ENCODE measurements around the gene HES2.
"Not testable (repeated sequence)": the region's sequence is repeated elsewhere in the genome, so short reads cannot be mapped to it uniquely, and the experiment has no call there.

The HES2 gene

DNA sequence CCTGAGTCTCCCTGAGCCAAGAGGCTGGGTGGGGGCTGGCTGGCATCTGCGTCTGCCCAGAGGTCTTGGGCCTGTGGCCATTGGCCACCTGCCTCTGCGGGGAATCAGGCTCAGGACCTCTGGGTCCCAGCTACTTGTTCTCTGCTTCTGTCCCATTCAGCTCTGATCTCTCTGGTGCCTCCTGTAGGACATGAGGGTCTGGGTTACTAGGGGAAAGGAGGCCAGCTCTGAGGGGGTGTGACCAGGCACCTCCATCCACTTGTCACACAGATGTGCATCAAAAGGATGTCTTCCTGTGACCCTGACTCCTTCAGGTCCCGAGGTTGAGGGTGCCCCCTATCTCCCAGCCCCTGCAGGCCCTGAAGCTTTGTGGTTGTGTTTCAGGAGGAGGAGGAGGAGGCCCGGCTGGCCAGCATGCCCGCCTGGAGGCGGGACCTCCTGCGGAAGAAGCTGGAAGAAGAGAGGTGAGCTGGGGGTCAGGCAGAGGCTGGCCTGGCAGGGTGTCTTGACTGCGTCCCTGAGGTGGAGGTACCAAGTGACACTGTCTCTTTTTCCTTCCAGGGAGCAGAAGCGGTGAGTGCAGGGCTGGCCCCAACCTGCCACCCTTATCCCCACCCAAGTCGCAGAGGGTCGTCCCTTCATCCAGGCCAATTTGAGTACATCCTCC, 37.2 kb upstream of the HES2 start:
- H3K18ac ChIP-seq (ENCODE audit: low read depth in 1 of 2, low read length in 2 of 2): no peak overlapping the region
- no peak overlapping the region for H2BK15ac ChIP-seq (ENCODE audit: low read depth, poor library complexity, severe bottlenecking)
- no peak overlapping the region for H3K14ac ChIP-seq (ENCODE audit: low read length in 2 of 2)
- no peak overlapping the region for H3K9ac ChIP-seq (ENCODE audit: low read length)
- H4K91ac ChIP-seq (ENCODE audit: low read length): no peak overlapping the region
- H2AK5ac ChIP-seq (ENCODE audit: low read length, severe bottlenecking): no peak overlapping the region
- DNase-seq: no peak
- no peak overlapping the region for H3K4me2 ChIP-seq (ENCODE audit: low read length, poor library complexity, severe bottlenecking)
- H2BK12ac ChIP-seq (ENCODE audit: low read length in 2 of 2): no peak overlapping the region
- H3K23ac ChIP-seq (ENCODE audit: low read length in 2 of 2): no peak overlapping the region
- WGBS: 85% methylated on average over 8 of the region's 11 CpGs
- no peaks in the 10 kb centered on the region for H3K79me1 ChIP-seq (replicated peaks; ENCODE audit: low read length, poor library complexity, severe bottlenecking)
- H3K4me1 ChIP-seq (ENCODE audit: control insufficient read depth, insufficient read depth, low read depth, low read length): peaks cover 5% of the 10 kb centered on the region
- H3K4ac ChIP-seq (ENCODE audit: low read depth in 1 of 2, low read length in 2 of 2): no peak overlapping the region
- H3K9me3 ChIP-seq (ENCODE audit: control insufficient read depth, low read length): no peaks in the 10 kb centered on the region
- H3K36me3 ChIP-seq (ENCODE audit: control insufficient read depth in 1 of 2, insufficient read depth in 2 of 2, low read depth in 1 of 2, low read length in 2 of 2): peaks cover 3 to 17% of the 10 kb centered on the region in 2 experiments
- no peak overlapping the region for H3K27ac ChIP-seq (ENCODE audit: low read length, poor library complexity, severe bottlenecking)
- H3K4me3 ChIP-seq (ENCODE audit: insufficient read depth in 1 of 2, low read depth in 1 of 2, low read length in 2 of 2): no peak overlapping the region
- H2BK120ac ChIP-seq (ENCODE audit: low read depth, low read length): no peak overlapping the region
- peaks cover 0 to 68% of the 10 kb centered on the region in 2 experiments for H3K27me3 ChIP-seq (ENCODE audit: control insufficient read depth in 1 of 2, insufficient read depth in 1 of 2, low read length in 2 of 2)
- no peak overlapping the region for H2BK5ac ChIP-seq (ENCODE audit: low read depth, low read length, poor library complexity, severe bottlenecking)
- H2AFZ ChIP-seq (ENCODE audit: low read depth, low read length): no peak overlapping the region
- no peak overlapping the region for H4K8ac ChIP-seq (ENCODE audit: low read length)

DNA sequence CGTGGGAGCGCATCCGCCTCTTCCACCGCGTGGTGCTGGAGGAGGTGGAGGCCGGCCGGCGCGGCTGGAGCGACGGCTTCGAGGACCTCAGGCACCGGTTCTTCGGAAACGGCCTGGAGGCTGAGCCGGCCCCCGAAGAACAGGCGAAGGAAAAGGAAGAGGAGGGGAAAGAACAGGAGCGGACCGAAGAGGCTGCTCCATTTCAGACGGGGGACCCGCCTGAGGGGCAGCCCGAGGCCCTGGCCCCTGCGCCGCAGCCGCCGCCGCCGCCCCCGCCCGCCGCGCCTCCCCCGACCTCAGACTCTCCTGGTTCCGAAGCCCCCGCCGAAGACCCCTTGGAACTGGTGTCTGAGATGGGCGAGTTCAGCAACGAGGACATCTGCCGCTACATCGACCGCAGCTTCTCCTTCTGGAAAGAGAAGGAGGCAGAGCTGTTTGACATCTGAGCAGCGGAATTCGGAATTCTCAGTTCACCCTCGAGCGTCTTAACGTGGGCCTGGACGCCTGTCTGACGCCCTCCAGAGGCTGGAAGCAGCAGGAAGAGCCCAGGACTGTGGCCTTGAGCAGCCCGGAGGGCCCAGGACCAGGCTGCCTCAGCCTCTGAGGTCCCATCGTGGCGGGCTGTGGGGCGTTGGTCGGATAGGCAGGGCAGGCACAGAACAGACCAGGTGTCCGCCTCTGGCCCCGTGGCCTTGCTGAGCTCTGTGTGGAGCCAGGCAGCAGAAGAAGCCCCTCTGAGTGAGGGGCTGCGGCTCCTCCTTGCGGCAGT, 36.2 kb upstream of the HES2 start:
- not testable (repeated sequence) for DNase-seq; H3K9me3 ChIP-seq (ENCODE audit: control insufficient read depth, low read length); H3K4ac ChIP-seq (ENCODE audit: low read depth in 1 of 2, low read length in 2 of 2); H2BK12ac ChIP-seq (ENCODE audit: low read length in 2 of 2); H3K18ac ChIP-seq (ENCODE audit: low read depth in 1 of 2, low read length in 2 of 2); H3K79me1 ChIP-seq (replicated peaks; ENCODE audit: low read length, poor library complexity, severe bottlenecking); H3K4me3 ChIP-seq (ENCODE audit: insufficient read depth in 1 of 2, low read depth in 1 of 2, low read length in 2 of 2); H3K23ac ChIP-seq (ENCODE audit: low read length in 2 of 2); H3K4me2 ChIP-seq (ENCODE audit: low read length, poor library complexity, severe bottlenecking); H2BK120ac ChIP-seq (ENCODE audit: low read depth, low read length); H4K91ac ChIP-seq (ENCODE audit: low read length); H3K27ac ChIP-seq (ENCODE audit: low read length, poor library complexity, severe bottlenecking); H3K14ac ChIP-seq (ENCODE audit: low read length in 2 of 2); H3K9ac ChIP-seq (ENCODE audit: low read length); H3K4me1 ChIP-seq (ENCODE audit: control insufficient read depth, insufficient read depth, low read depth, low read length); H2BK15ac ChIP-seq (ENCODE audit: low read depth, poor library complexity, severe bottlenecking); H2AFZ ChIP-seq (ENCODE audit: low read depth, low read length); H2AK5ac ChIP-seq (ENCODE audit: low read length, severe bottlenecking); H3K36me3 ChIP-seq (ENCODE audit: control insufficient read depth in 1 of 2, insufficient read depth in 2 of 2, low read depth in 1 of 2, low read length in 2 of 2); H4K8ac ChIP-seq (ENCODE audit: low read length); H2BK5ac ChIP-seq (ENCODE audit: low read depth, low read length, poor library complexity, severe bottlenecking)
- 85% methylated on average over 54 of the region's 58 CpGs for WGBS
- peaks cover 10 to 67% of the 10 kb centered on the region in 2 experiments for H3K27me3 ChIP-seq (ENCODE audit: control insufficient read depth in 1 of 2, insufficient read depth in 1 of 2, low read length in 2 of 2)

DNA sequence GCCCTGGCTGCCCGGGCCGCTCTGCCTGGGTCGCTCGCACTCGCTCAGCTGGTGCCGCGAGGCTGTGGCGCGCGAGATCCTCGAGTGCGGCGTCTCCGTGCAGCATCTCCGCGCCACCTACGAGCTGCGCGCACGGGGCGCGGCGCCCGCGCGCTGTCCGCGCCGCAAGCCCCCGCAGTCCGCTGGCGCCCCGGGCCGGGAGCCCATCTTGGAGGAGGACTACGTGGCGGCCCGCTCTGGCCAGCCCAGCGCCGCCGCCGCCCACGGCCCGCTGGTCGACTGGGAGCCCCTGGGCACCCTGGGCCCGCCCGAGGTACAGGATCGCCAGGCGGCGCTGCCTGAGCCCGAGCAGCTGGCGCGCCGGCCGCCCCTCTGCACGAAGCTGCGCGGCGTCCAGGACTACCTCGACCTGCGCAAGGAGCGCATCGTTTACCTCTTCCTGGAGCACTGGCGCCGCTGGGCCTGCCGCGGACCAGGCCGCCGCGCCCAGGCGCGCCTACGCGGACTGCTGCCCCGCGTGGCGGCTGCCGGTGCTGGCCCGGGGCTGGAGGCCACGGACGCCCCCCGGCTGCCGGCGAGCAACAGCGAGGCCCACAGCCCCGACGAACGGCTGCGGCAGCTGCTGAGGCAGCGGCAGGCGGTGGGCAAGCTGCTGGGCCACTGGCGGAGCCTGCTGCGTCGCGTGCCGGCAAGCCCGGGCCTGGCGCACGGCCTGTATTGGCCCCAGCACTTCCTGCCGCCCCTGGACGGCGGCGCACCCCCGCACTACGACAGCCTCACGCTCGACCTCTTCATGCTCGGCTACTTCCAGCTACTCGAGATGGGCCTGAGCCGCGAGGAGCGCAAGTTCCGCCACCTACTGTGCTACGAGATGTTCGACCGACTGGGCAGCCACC, 35.4 kb upstream of the HES2 start:
- peak overlapping the region; percentile 39 for H4K91ac ChIP-seq (ENCODE audit: low read length)
- no peak overlapping the region for H3K4me3 ChIP-seq (ENCODE audit: insufficient read depth in 1 of 2, low read depth in 1 of 2, low read length in 2 of 2)
- no peak for DNase-seq
- H3K9me3 ChIP-seq (ENCODE audit: control insufficient read depth, low read length): no peaks in the 10 kb centered on the region
- no peak overlapping the region for H3K9ac ChIP-seq (ENCODE audit: low read length)
- no peak overlapping the region for H2BK15ac ChIP-seq (ENCODE audit: low read depth, poor library complexity, severe bottlenecking)
- H3K36me3 ChIP-seq (ENCODE audit: control insufficient read depth in 1 of 2, insufficient read depth in 2 of 2, low read depth in 1 of 2, low read length in 2 of 2): peaks cover 0 to 3% of the 10 kb centered on the region in 2 experiments
- no peak overlapping the region for H3K4ac ChIP-seq (ENCODE audit: low read depth in 1 of 2, low read length in 2 of 2)
- H3K27me3 ChIP-seq (ENCODE audit: control insufficient read depth in 1 of 2, insufficient read depth in 1 of 2, low read length in 2 of 2): peaks cover 17 to 68% of the 10 kb centered on the region in 2 experiments
- H3K4me1 ChIP-seq (ENCODE audit: control insufficient read depth, insufficient read depth, low read depth, low read length): peaks cover 3% of the 10 kb centered on the region
- H3K4me2 ChIP-seq (ENCODE audit: low read length, poor library complexity, severe bottlenecking): no peak overlapping the region
- no peak overlapping the region for H2BK12ac ChIP-seq (ENCODE audit: low read length in 2 of 2)
- H3K23ac ChIP-seq (ENCODE audit: low read length in 2 of 2): no peak overlapping the region
- peak overlapping the region in 1 of 2 experiments; percentile 40 for H3K18ac ChIP-seq (ENCODE audit: low read depth in 1 of 2, low read length in 2 of 2)
- H2BK5ac ChIP-seq (ENCODE audit: low read depth, low read length, poor library complexity, severe bottlenecking): no peak overlapping the region
- H3K79me1 ChIP-seq (replicated peaks; ENCODE audit: low read length, poor library complexity, severe bottlenecking): no peaks in the 10 kb centered on the region
- no peak overlapping the region for H4K8ac ChIP-seq (ENCODE audit: low read length)
- no peak overlapping the region for H2BK120ac ChIP-seq (ENCODE audit: low read depth, low read length)
- no peak overlapping the region for H3K14ac ChIP-seq (ENCODE audit: low read length in 2 of 2)
- 72% methylated on average over 109 of the region's 115 CpGs for WGBS
- H2AFZ ChIP-seq (ENCODE audit: low read depth, low read length): no peak overlapping the region
- H2AK5ac ChIP-seq (ENCODE audit: low read length, severe bottlenecking): no peak overlapping the region
- H3K27ac ChIP-seq (ENCODE audit: low read length, poor library complexity, severe bottlenecking): no peak overlapping the region
